Neural cell (in vitro differentiated cells): ENCODE results near the gene AGBL4. TPM values are rescaled to one million over a fixed set of nuclear protein-coding genes. Genes with fewer than 3 reads are reported as not detected.

ENCODE experiments used
- H2AFZ ChIP-seq: fragments of 200-600, 300-800 bp; sonication (generic), shearing (Covaris generic); 2 replicates; pipeline ENCODE4 v1.6.0; 2014; ENCODE audit warnings: low read depth, mild to moderate bottlenecking, antibody characterized with exemption, low read length, moderate library complexity
- H3F3A ChIP-seq: fragments of 200-600 bp; shearing (Covaris generic); 2 replicates; pipeline ENCODE4 v1.6.1; 2016; ENCODE audit warnings: mild to moderate bottlenecking, moderate library complexity, mixed read lengths, antibody characterized with exemption, low read length; ENCODE audit not compliant: insufficient read depth, poor library complexity, severe bottlenecking
- H3K27ac ChIP-seq: fragments of 200-600, 300-800 bp; sonication (generic), shearing (Covaris generic); 2 replicates; pipeline ENCODE4 v1.5.1; 2014; ENCODE audit warnings: mild to moderate bottlenecking, low read length, moderate library complexity
- H3K27me3 ChIP-seq: fragments of 300-800, 200-600 bp; sonication (generic), shearing (Covaris generic); 2 replicates; pipeline ENCODE4 v1.6.0; 2014; ENCODE audit warnings: mild to moderate bottlenecking, low read depth, low read length, moderate library complexity; ENCODE audit not compliant: insufficient read depth
- H3K36me3 ChIP-seq: fragments of 300-800, 200-600 bp; sonication (generic), shearing (Covaris generic); 2 replicates; pipeline ENCODE4 v1.5.1; 2014; ENCODE audit warnings: mild to moderate bottlenecking, antibody characterized with exemption, low read length, moderate library complexity; ENCODE audit not compliant: insufficient read depth
- H3K4me2 ChIP-seq: fragments of 300-800, 200-600 bp; sonication (generic), shearing (Covaris generic); 2 replicates; pipeline ENCODE4 v1.6.0; 2014; ENCODE audit warnings: mild to moderate bottlenecking, low read length
- H3K4me3 ChIP-seq: fragments of 300-800, 200-600 bp; sonication (generic), shearing (Covaris generic); 2 replicates; pipeline ENCODE4 v1.5.1; 2014; ENCODE audit warnings: mild to moderate bottlenecking, low read length, moderate library complexity
- H3K79me2 ChIP-seq: fragments of 200-600 bp; shearing (Covaris generic); replicated peaks from 2 replicates; pipeline ENCODE4 v1.6.0; 2014; ENCODE audit warnings: mild to moderate bottlenecking, low read length, moderate library complexity; ENCODE audit not compliant: insufficient read depth
- H3K9ac ChIP-seq: fragments of 300-800, 200-600 bp; sonication (generic), shearing (Covaris generic); 2 replicates; pipeline ENCODE4 v1.6.1; 2016; ENCODE audit warnings: mild to moderate bottlenecking, low read length, mixed read lengths
- H3K9me2 ChIP-seq: fragments of 200-600 bp; shearing (Covaris generic); 2 replicates; pipeline ENCODE4 v1.6.1; 2016; ENCODE audit warnings: mild to moderate bottlenecking, low read length, mixed read lengths; ENCODE audit not compliant: insufficient read depth
- H3K9me3 ChIP-seq: fragments of 200-600, 300-800 bp; sonication (generic), shearing (Covaris generic); 2 replicates; pipeline ENCODE4 v1.6.1; 2016; ENCODE audit warnings: mild to moderate bottlenecking, mixed run types, low read length, moderate library complexity, mixed read lengths
- H4K20me1 ChIP-seq: fragments of 200-600 bp; shearing (Covaris generic); 2 replicates; pipeline ENCODE4 v1.6.1; 2016; ENCODE audit warnings: mild to moderate bottlenecking, mixed run types; ENCODE audit not compliant: insufficient read depth
- CTCF ChIP-seq: fragments of 450-650 bp; IDR thresholded peaks from 2 replicates; pipeline ENCODE4 v1.5.1; 2014; ENCODE audit warnings: antibody characterized with exemption, mild to moderate bottlenecking, moderate library complexity; ENCODE audit not compliant: poor library complexity, severe bottlenecking
- EP300 ChIP-seq: fragments of 450-650 bp; conservative IDR thresholded peaks from 2 replicates; pipeline ENCODE4 v1.6.1; 2014; ENCODE audit warnings: antibody characterized with exemption, mild to moderate bottlenecking, moderate library complexity; ENCODE audit not compliant: poor library complexity, severe bottlenecking
- EZH2 ChIP-seq: fragments of 200-600, 300-800 bp; shearing (Covaris generic), sonication (generic); IDR thresholded peaks from 2 replicates; pipeline ENCODE4 v1.6.1; 2014; ENCODE audit warnings: antibody characterized with exemption, low read length, borderline replicate concordance, mild to moderate bottlenecking; ENCODE audit not compliant: insufficient read depth, poor library complexity, severe bottlenecking
- MXI1 ChIP-seq: fragments of 450-650 bp; conservative IDR thresholded peaks from 2 replicates; pipeline ENCODE4 v1.6.1; 2014; ENCODE audit warnings: antibody characterized with exemption, mild to moderate bottlenecking; ENCODE audit not compliant: poor library complexity, severe bottlenecking
- POLR2AphosphoS5 ChIP-seq: IDR thresholded peaks from 2 replicates; pipeline ENCODE4 v1.6.1; 2012
- RAD21 ChIP-seq: fragments of 450-650 bp; conservative IDR thresholded peaks from 2 replicates; pipeline ENCODE4 v1.6.1; 2014; ENCODE audit warnings: antibody characterized with exemption, mild to moderate bottlenecking, moderate library complexity
- SMC3 ChIP-seq: fragments of 450-650 bp; conservative IDR thresholded peaks from 2 replicates; pipeline ENCODE4 v1.6.1; 2014; ENCODE audit warnings: antibody characterized with exemption, mild to moderate bottlenecking, moderate library complexity; ENCODE audit not compliant: poor library complexity
- TAF1 ChIP-seq: IDR thresholded peaks from 2 replicates; pipeline ENCODE4 v1.6.1; 2012; ENCODE audit warnings: low read depth
- polyA plus RNA-seq: library from polyadenylated mRNA; depleted of rRNA; stranded (reverse); fragments of >200 nt; gene quantifications from 2 replicates; pipeline ENCODE4 v1.2.3, GENCODE V29; 2014
- TF ChIP-seq, protein P1 (sequence below): IDR thresholded peaks from 2 replicates; pipeline ENCODE4 v1.6.1; 2012; ENCODE audit warnings: borderline replicate concordance

The AGBL4 gene
- polyA plus RNA-seq, 1 donor from 2014 or later, result 1.3 TPM

GRCh38 chr1:48846441-48846840, 1177.3 kb downstream of the AGBL4 start:
- Histone ChIP-seq H3K36me3 (no peaks in the 10 kb centered on the region), H3K9ac (no peak overlapping the region), H3K9me2 (no peaks in the 10 kb centered on the region), H3K4me3 (no peak overlapping the region), H3K27ac (no peak overlapping the region), H4K20me1 (no peaks in the 10 kb centered on the region), H3K79me2 (no peaks in the 10 kb centered on the region), H3F3A (no peaks in the 10 kb centered on the region), H3K9me3 (no peaks in the 10 kb centered on the region), H3K27me3 (no peaks in the 10 kb centered on the region), H3K4me2 (no peak overlapping the region), H2AFZ (no peak overlapping the region)
- TF ChIP-seq, protein P1, sequence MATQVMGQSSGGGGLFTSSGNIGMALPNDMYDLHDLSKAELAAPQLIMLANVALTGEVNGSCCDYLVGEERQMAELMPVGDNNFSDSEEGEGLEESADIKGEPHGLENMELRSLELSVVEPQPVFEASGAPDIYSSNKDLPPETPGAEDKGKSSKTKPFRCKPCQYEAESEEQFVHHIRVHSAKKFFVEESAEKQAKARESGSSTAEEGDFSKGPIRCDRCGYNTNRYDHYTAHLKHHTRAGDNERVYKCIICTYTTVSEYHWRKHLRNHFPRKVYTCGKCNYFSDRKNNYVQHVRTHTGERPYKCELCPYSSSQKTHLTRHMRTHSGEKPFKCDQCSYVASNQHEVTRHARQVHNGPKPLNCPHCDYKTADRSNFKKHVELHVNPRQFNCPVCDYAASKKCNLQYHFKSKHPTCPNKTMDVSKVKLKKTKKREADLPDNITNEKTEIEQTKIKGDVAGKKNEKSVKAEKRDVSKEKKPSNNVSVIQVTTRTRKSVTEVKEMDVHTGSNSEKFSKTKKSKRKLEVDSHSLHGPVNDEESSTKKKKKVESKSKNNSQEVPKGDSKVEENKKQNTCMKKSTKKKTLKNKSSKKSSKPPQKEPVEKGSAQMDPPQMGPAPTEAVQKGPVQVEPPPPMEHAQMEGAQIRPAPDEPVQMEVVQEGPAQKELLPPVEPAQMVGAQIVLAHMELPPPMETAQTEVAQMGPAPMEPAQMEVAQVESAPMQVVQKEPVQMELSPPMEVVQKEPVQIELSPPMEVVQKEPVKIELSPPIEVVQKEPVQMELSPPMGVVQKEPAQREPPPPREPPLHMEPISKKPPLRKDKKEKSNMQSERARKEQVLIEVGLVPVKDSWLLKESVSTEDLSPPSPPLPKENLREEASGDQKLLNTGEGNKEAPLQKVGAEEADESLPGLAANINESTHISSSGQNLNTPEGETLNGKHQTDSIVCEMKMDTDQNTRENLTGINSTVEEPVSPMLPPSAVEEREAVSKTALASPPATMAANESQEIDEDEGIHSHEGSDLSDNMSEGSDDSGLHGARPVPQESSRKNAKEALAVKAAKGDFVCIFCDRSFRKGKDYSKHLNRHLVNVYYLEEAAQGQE, result no peak
- no peak for TF ChIP-seq TAF1
- TF ChIP-seq EP300, result no peak
- no peak for TF ChIP-seq RAD21
- no peak for TF ChIP-seq POLR2AphosphoS5
- no peak for TF ChIP-seq EZH2
- TF ChIP-seq MXI1, result no peak
- no peak for TF ChIP-seq CTCF
- TF ChIP-seq SMC3, result no peak

- Histone ChIP-seq H3K27ac (no peak overlapping the region), H3K9me2 (no peaks in the 10 kb centered on the region), H3K4me3 (no peak overlapping the region), H4K20me1 (no peaks in the 10 kb centered on the region), H3K36me3 (no peaks in the 10 kb centered on the region), H2AFZ (no peak overlapping the region), H3K79me2 (no peaks in the 10 kb centered on the region), H3K9ac (no peak overlapping the region), H3K9me3 (no peaks in the 10 kb centered on the region), H3K27me3 (no peaks in the 10 kb centered on the region), H3K4me2 (no peak overlapping the region), H3F3A (no peaks in the 10 kb centered on the region)
- TF ChIP-seq EP300, result no peak
- no peak for TF ChIP-seq MXI1
- no peak for TF ChIP-seq POLR2AphosphoS5
- TF ChIP-seq, protein P1, result no peak
- TF ChIP-seq CTCF, result no peak
- TF ChIP-seq RAD21, result no peak
- TF ChIP-seq EZH2, result no peak
- no peak for TF ChIP-seq TAF1
Measured at GRCh38 chr1:48844187-48844586, 1179.6 kb downstream of the AGBL4 start.
